IMR-90 (cell line): ENCODE measurements around the gene MORF4L1. TPM values are rescaled to one million over a fixed set of nuclear protein-coding genes. Genes with fewer than 3 reads are reported as not detected.
A peak's percentile ranks its signal among the peaks of the same experiment; 100 is the strongest.

Experiments used
- ATAC-seq: fragments of 200-7000 bp; cut with Tn5 transposase; 2 replicates; pipeline ENCODE4 v1.9.1; 2020; ENCODE audit warnings: low read depth, mild to moderate bottlenecking, moderate library complexity
- BruUV-seq: library from RNA; stranded (reverse); fragments of 400-500 nt; replicated peaks from 2 replicates; lab custom pipeline; 2021; lab: Mats Ljungman, UMichigan
- CTCF ChIA-PET: fragments of 300-600 bp; formaldehyde crosslinking; extraction: SDS; loops from one replicate; lab custom pipeline; 2021; ENCODE audit warnings: antibody characterized with exemption; lab: Yijun Ruan, JAX
- POLR2A ChIA-PET: fragments of 300-600 bp; sonication (Branson Sonifier 250); formaldehyde crosslinking; loops from one replicate; lab custom pipeline; 2022; ENCODE audit warnings: antibody characterized with exemption; ENCODE audit not compliant: unreplicated experiment; lab: Charles Lee
- DNase-seq: peaks from one replicate; pipeline ENCODE4 v3.0.0; 2013
- H2AFZ ChIP-seq: replicated peaks from 2 replicates; pipeline ENCODE3; 2013; ENCODE audit warnings: low read length, mild to moderate bottlenecking; ENCODE audit not compliant: poor library complexity
- H2AK5ac ChIP-seq: 2 replicates; pipeline ENCODE4 v1.6.1; 2013; ENCODE audit warnings: low read depth, low read length, inconsistent platforms
- H2AK9ac ChIP-seq: replicated peaks from 2 replicates; pipeline ENCODE3; 2013; ENCODE audit warnings: mild to moderate bottlenecking, low read depth, low read length, moderate library complexity; ENCODE audit not compliant: poor library complexity
- H2BK120ac ChIP-seq: 2 replicates; pipeline ENCODE4 v1.6.1; 2013; ENCODE audit warnings: low read depth, low read length, inconsistent platforms
- H2BK15ac ChIP-seq: 3 replicates; pipeline ENCODE4 v1.6.1; 2013; ENCODE audit warnings: low read depth, low read length, inconsistent platforms
- H2BK20ac ChIP-seq: 2 replicates; pipeline ENCODE4 v1.6.1; 2013; ENCODE audit warnings: low read depth, mild to moderate bottlenecking, inconsistent platforms, low read length, moderate library complexity
- H2BK5ac ChIP-seq: 2 replicates; pipeline ENCODE4 v1.6.1; 2013; ENCODE audit warnings: mild to moderate bottlenecking, low read depth, low read length, inconsistent platforms; ENCODE audit not compliant: poor library complexity, severe bottlenecking
- H3K14ac ChIP-seq: replicated peaks from 2 replicates; pipeline ENCODE4 v1.6.1; 2013; ENCODE audit warnings: low read depth, low read length, inconsistent platforms
- H3K18ac ChIP-seq: 2 replicates; pipeline ENCODE4 v1.6.1; 2013; ENCODE audit warnings: low read depth, low read length, control low read depth
- H3K23ac ChIP-seq: 2 replicates; pipeline ENCODE4 v1.6.1; 2013; ENCODE audit warnings: low read depth, low read length, inconsistent platforms
- H3K27ac ChIP-seq: 2 replicates; pipeline ENCODE4 v1.5.1; 2013; ENCODE audit warnings: mild to moderate bottlenecking, control low read depth, low read length; ENCODE audit not compliant: insufficient read depth
- H3K27me3 ChIP-seq: 2 replicates; pipeline ENCODE4 v1.6.1; 2013; ENCODE audit warnings: low read length; ENCODE audit not compliant: control insufficient read depth, insufficient read depth
- H3K36me3 ChIP-seq: 2 replicates; pipeline ENCODE4 v1.6.1; 2013; ENCODE audit warnings: low read length, mixed read lengths; ENCODE audit not compliant: control insufficient read depth, insufficient read depth
- H3K4ac ChIP-seq: 2 replicates; pipeline ENCODE4 v1.6.1; 2013; ENCODE audit warnings: low read depth, low read length, inconsistent platforms
- H3K4me1 ChIP-seq: 2 replicates; pipeline ENCODE4 v1.6.1; 2013; ENCODE audit warnings: low read length, mixed read lengths; ENCODE audit not compliant: control insufficient read depth, insufficient read depth
- H3K4me2 ChIP-seq: 2 replicates; pipeline ENCODE4 v1.6.1; 2013; ENCODE audit warnings: low read depth, mild to moderate bottlenecking, control low read depth, low read length, moderate library complexity
- H3K4me3 ChIP-seq: 2 replicates; pipeline ENCODE4 v1.5.1; 2013; ENCODE audit warnings: low read depth, mild to moderate bottlenecking, control low read depth, low read length, moderate library complexity; ENCODE audit not compliant: insufficient read depth
- H3K56ac ChIP-seq: 2 replicates; pipeline ENCODE4 v1.6.1; 2013; ENCODE audit warnings: low read length, inconsistent platforms; ENCODE audit not compliant: insufficient read depth; ENCODE audit errors: extremely low read depth
- H3K79me1 ChIP-seq, 2 experiments: 2 replicates each; pipeline ENCODE4 v1.6.1; 2013; ENCODE audit warnings: low read length in 2 of 2, inconsistent platforms in 1 of 2, low read depth in 1 of 2
- H3K9ac ChIP-seq: 2 replicates; pipeline ENCODE4 v1.6.1; 2013; ENCODE audit warnings: low read depth, low read length, control low read depth
- H3K9me1 ChIP-seq: 2 replicates; pipeline ENCODE4 v1.6.1; 2013; ENCODE audit warnings: low read length, inconsistent platforms; ENCODE audit not compliant: insufficient read depth
- H3K9me3 ChIP-seq: 2 replicates; pipeline ENCODE4 v1.6.1; 2013; ENCODE audit warnings: low read length; ENCODE audit not compliant: control insufficient read depth, insufficient read depth
- H4K20me1 ChIP-seq: 2 replicates; pipeline ENCODE4 v1.6.1; 2013; ENCODE audit warnings: low read length, inconsistent platforms; ENCODE audit not compliant: insufficient read depth
- H4K5ac ChIP-seq: 2 replicates; pipeline ENCODE4 v1.6.1; 2013; ENCODE audit warnings: mild to moderate bottlenecking, low read depth, low read length, control low read depth
- H4K8ac ChIP-seq, 2 experiments: 2 replicates each; pipeline ENCODE4 v1.6.1; 2013; ENCODE audit warnings: low read depth in 2 of 2, low read length in 2 of 2, control low read depth in 1 of 2, inconsistent platforms in 1 of 2
- H4K91ac ChIP-seq: 2 replicates; pipeline ENCODE4 v1.6.1; 2013; ENCODE audit warnings: low read depth, low read length, inconsistent platforms; ENCODE audit not compliant: insufficient read depth
- BHLHE40 ChIP-seq: fragments of 150-350 bp; IDR thresholded peaks from 2 replicates; pipeline ENCODE4 v1.6.1; 2016; ENCODE audit warnings: mild to moderate bottlenecking, low read depth, low read length
- FOS ChIP-seq: fragments of 150-350 bp; IDR thresholded peaks from 2 replicates; pipeline ENCODE4 v1.6.1; 2016; ENCODE audit warnings: low read depth, low read length
- MAFK ChIP-seq: IDR thresholded peaks from 2 replicates; pipeline ENCODE4 v1.6.1; 2012; ENCODE audit warnings: low read depth, low read length, improper control_type of control experiment
- MXI1 ChIP-seq: IDR thresholded peaks from 2 replicates; pipeline ENCODE4 v1.6.1; 2012; ENCODE audit warnings: low read depth, mild to moderate bottlenecking, low read length, moderate library complexity, borderline replicate concordance
- RCOR1 ChIP-seq: IDR thresholded peaks from 2 replicates; pipeline ENCODE4 v1.6.1; 2012; ENCODE audit warnings: mild to moderate bottlenecking, low read length, improper control_type of control experiment; ENCODE audit not compliant: insufficient replicate concordance
- RFX5 ChIP-seq: IDR thresholded peaks from 2 replicates; pipeline ENCODE4 v1.8.0; 2012; ENCODE audit warnings: low read depth, mild to moderate bottlenecking, low read length, moderate library complexity
- SMC3 ChIP-seq: fragments of 150-350 bp; IDR thresholded peaks from 2 replicates; pipeline ENCODE4 v1.6.1; 2016; ENCODE audit warnings: low read depth, mild to moderate bottlenecking, antibody characterized with exemption, low read length, moderate library complexity
- WGBS, 2 experiments: methylation state at CpG; one replicate each; pipeline versions ENCODE4 v1.1.5 to v1.1.7; 2013; ENCODE audit warnings: missing lambda C conversion rate in 2 of 2; ENCODE audit not compliant: insufficient read length in 1 of 2; ENCODE audit errors: extremely low coverage in 2 of 2; 5-methylcytosine and 5-hydroxymethylcytosine counted together
- dilution Hi-C: fragments of 300-500 bp; cut with HindIII; formaldehyde crosslinking; loops from one replicate; pipeline ENCODE4 v1.14.3; 2018; ENCODE audit warnings: low sequenced_read_pairs; ENCODE audit not compliant: unreplicated experiment
- in situ Hi-C: fragments of 300-500 bp; cut with MboI; formaldehyde crosslinking; loops from 3 replicates; pipeline ENCODE4 v1.14.3; 2019; ENCODE audit warnings: low sequenced_read_pairs, inconsistent platforms, mixed read lengths
- intact Hi-C: fragments of 100-400 bp; cut with micrococcal nuclease; formaldehyde crosslinking; loops from 2 replicates; pipeline ENCODE4 v1.10.0; 2022
- polyA plus RNA-seq, 3 experiments: library from polyadenylated mRNA; depleted of rRNA; stranded (reverse); fragments of >200 nt; gene quantifications; 2 replicates each; pipeline ENCODE4 v1.2.3, GENCODE V29; 2012; ENCODE audit warnings: low replicate concordance in 1 of 3
- total RNA-seq: library from RNA; depleted of rRNA; stranded (reverse); fragments of >200 nt; gene quantifications from 2 replicates; pipeline ENCODE4 v1.2.3, GENCODE V29; 2012
- TF ChIP-seq, protein P1 (sequence below): fragments of 150-350 bp; IDR thresholded peaks from 2 replicates; pipeline ENCODE4 v1.6.1; 2016; ENCODE audit warnings: low read depth, mild to moderate bottlenecking, low read length, moderate library complexity, borderline replicate concordance

Gene MORF4L1
- total and polyA plus RNA-seq, 2 of the 4 experiments (the other 2 are of a cell fraction) = 217 to 392 TPM

GRCh38 chr15:78929536-78930264 lies 57.0 kb downstream of the MORF4L1 start:
- no peak overlapping the region for H2BK120ac ChIP-seq
- H3K27ac ChIP-seq = no peak overlapping the region
- peak overlapping the region; percentile 37 for H2AK9ac ChIP-seq
- H4K91ac ChIP-seq = no peak overlapping the region
- no peak overlapping the region for H3K56ac ChIP-seq
- H3K4me3 ChIP-seq = no peak overlapping the region
- H3K36me3 ChIP-seq = peaks cover 12% of the 10 kb centered on the region
- CTCF ChIA-PET = no interaction called here
- H3K4ac ChIP-seq = no peak overlapping the region
- no peak overlapping the region for H2AFZ ChIP-seq
- 0 out of 2 replicates have a peak overlapping the region, but pooled peaks have one; percentile 35 for H2AK5ac ChIP-seq
- H3K14ac ChIP-seq = no peak overlapping the region
- no peak overlapping the region for H3K23ac ChIP-seq
- H4K8ac ChIP-seq = no peak overlapping the region
- in situ Hi-C loops = no loop called here
- peaks cover 35% of the 10 kb centered on the region for H3K9me1 ChIP-seq
- peaks cover 8% of the 10 kb centered on the region for H3K4me1 ChIP-seq
- intact Hi-C loops = no loop called here
- WGBS, 2 experiments = 88% methylated on average over 5 of the region's 16 CpGs; no CpG with 5 or more reads in 1 of the 2 experiments
- no peak overlapping the region for H3K9ac ChIP-seq
- no peaks in the 10 kb centered on the region for H3K9me3 ChIP-seq
- BruUV-seq = no TSS peak
- no peaks in the 10 kb centered on the region; a peak in 1 of 4 replicates for H3K79me1 ChIP-seq
- H2BK5ac ChIP-seq = no peak overlapping the region
- dilution Hi-C loops = no loop called here
- H3K4me2 ChIP-seq = no peak overlapping the region
- H3K27me3 ChIP-seq = peaks cover 5% of the 10 kb centered on the region; the same call in 1 of the 2 replicates
- TF ChIP-seq BHLHE40 (no peak), FOS (no peak), MAFK (no peak), RCOR1 (no peak), RFX5 (no peak), MXI1 (no peak), SMC3 (no peak)
- TF ChIP-seq, protein P1, sequence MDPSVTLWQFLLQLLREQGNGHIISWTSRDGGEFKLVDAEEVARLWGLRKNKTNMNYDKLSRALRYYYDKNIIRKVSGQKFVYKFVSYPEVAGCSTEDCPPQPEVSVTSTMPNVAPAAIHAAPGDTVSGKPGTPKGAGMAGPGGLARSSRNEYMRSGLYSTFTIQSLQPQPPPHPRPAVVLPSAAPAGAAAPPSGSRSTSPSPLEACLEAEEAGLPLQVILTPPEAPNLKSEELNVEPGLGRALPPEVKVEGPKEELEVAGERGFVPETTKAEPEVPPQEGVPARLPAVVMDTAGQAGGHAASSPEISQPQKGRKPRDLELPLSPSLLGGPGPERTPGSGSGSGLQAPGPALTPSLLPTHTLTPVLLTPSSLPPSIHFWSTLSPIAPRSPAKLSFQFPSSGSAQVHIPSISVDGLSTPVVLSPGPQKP = no peak
- DNase-seq = no peak
- peaks cover 19% of the 10 kb centered on the region; the same call in 1 of the 2 replicates for H4K20me1 ChIP-seq
- H3K18ac ChIP-seq = no peak overlapping the region
- no peak overlapping the region for H4K5ac ChIP-seq
- no peak for ATAC-seq
- no peak overlapping the region for H2BK15ac ChIP-seq
- POLR2A ChIA-PET = no interaction called here
- no peak overlapping the region for H2BK20ac ChIP-seq
